H1 (cell line): Measurements from ENCODE around the gene ALK. TPM values are rescaled to one million over a fixed set of nuclear protein-coding genes. Genes with fewer than 3 reads are reported as not detected.

Experiments used
- CTCF ChIA-PET: fragments of 300-600 bp; sonication (Branson Sonifier 250); formaldehyde crosslinking; loops from one replicate; lab custom pipeline; 2021; ENCODE audit not compliant: partially characterized antibody; lab: Charles Lee
- POLR2A ChIA-PET: fragments of 300-600 bp; sonication (Branson Sonifier 250); formaldehyde crosslinking; loops from one replicate; lab custom pipeline; 2021; ENCODE audit warnings: inconsistent platforms; ENCODE audit not compliant: partially characterized antibody; lab: Charles Lee
- DNase-seq, 2 experiments: peaks; one replicate each; pipeline versions ENCODE4 v3.0.0 to v3.0.0-alpha.2; 2010 to 2022; ENCODE audit warnings: low spot score in 2 of 2, low read depth in 1 of 2, mixed read lengths in 1 of 2
- FAIRE-seq: peaks from 2 replicates; lab custom pipeline; 2011; peaks lifted over from hg19 to GRCh38; lab: Jason Lieb, UNC
- H2AFZ ChIP-seq: 2 replicates; pipeline ENCODE4 v1.8.1; 2012; ENCODE audit warnings: low read length, inconsistent platforms
- H2AK5ac ChIP-seq: 2 replicates; pipeline ENCODE4 v1.6.1; 2013; ENCODE audit warnings: low read depth, low read length
- H2BK120ac ChIP-seq: replicated peaks from 2 replicates; pipeline ENCODE3; 2013; ENCODE audit warnings: low read depth, low read length, inconsistent platforms
- H2BK12ac ChIP-seq: 2 replicates; pipeline ENCODE4 v1.6.1; 2013; ENCODE audit warnings: low read depth, low read length
- H2BK15ac ChIP-seq: 2 replicates; pipeline ENCODE4 v1.6.1; 2013; ENCODE audit warnings: low read length
- H2BK20ac ChIP-seq: 2 replicates; pipeline ENCODE4 v1.6.1; 2013; ENCODE audit warnings: low read length
- H2BK5ac ChIP-seq: 2 replicates; pipeline ENCODE4 v1.6.1; 2013; ENCODE audit warnings: low read depth, low read length
- H3K14ac ChIP-seq: 2 replicates; pipeline ENCODE4 v1.6.1; 2013; ENCODE audit warnings: inconsistent platforms; ENCODE audit not compliant: insufficient read length
- H3K18ac ChIP-seq: 2 replicates; pipeline ENCODE4 v1.6.1; 2013; ENCODE audit warnings: low read length; ENCODE audit errors: extremely low read depth
- H3K23ac ChIP-seq: 2 replicates; pipeline ENCODE4 v1.6.1; 2013; ENCODE audit warnings: inconsistent platforms; ENCODE audit not compliant: insufficient read length
- H3K23me2 ChIP-seq: 2 replicates; pipeline ENCODE4 v1.6.1; 2013; ENCODE audit warnings: low read depth, low read length
- H3K27ac ChIP-seq: 2 replicates; pipeline ENCODE4 v1.6.1; 2011; ENCODE audit warnings: low read depth, low read length, inconsistent platforms
- H3K27me3 ChIP-seq, 4 experiments: replicated peaks in 1 of 4; 1 replicate in 1 of 4; 2 replicates in 3 of 4; pipeline versions ENCODE4 v1.6.1 to v1.8.1; 2011 to 2013; ENCODE audit warnings: low read length in 3 of 4, mild to moderate bottlenecking in 3 of 4, inconsistent platforms in 2 of 4, mixed read lengths in 2 of 4, moderate library complexity in 1 of 4; ENCODE audit not compliant: control insufficient read depth in 3 of 4, insufficient read depth in 3 of 4; ENCODE audit errors: extremely low read depth in 1 of 4
- H3K36me3 ChIP-seq, 4 experiments: 2 replicates each; pipeline versions ENCODE4 v1.6.1 to v1.8.1; 2011 to 2013; ENCODE audit warnings: mild to moderate bottlenecking in 4 of 4, low read length in 3 of 4, moderate library complexity in 2 of 4, control low read depth in 1 of 4, inconsistent platforms in 1 of 4; ENCODE audit not compliant: insufficient read depth in 4 of 4, control insufficient read depth in 2 of 4
- H3K4ac ChIP-seq: replicated peaks from 2 replicates; pipeline ENCODE3; 2013; ENCODE audit warnings: low read length, low read depth, mixed read lengths, inconsistent platforms; ENCODE audit not compliant: insufficient read length
- H3K4me1 ChIP-seq, 4 experiments: replicated peaks in 1 of 4; 1 replicate in 1 of 4; 2 replicates in 3 of 4; pipeline versions ENCODE4 v1.6.1 to v1.8.1; 2011 to 2013; ENCODE audit warnings: low read length in 3 of 4, inconsistent platforms in 2 of 4, mixed read lengths in 1 of 4; ENCODE audit not compliant: insufficient read depth in 4 of 4, control insufficient read depth in 3 of 4
- H3K4me2 ChIP-seq, 2 experiments: 2 replicates each; pipeline versions ENCODE4 v1.6.1 to v1.8.1; 2011 to 2013; ENCODE audit warnings: low read depth in 2 of 2, low read length in 2 of 2, control low read depth in 1 of 2, inconsistent platforms in 1 of 2, mild to moderate bottlenecking in 1 of 2; ENCODE audit not compliant: insufficient read depth in 1 of 2
- H3K4me3 ChIP-seq, 4 experiments: fragments of 200-600, 300-600 bp in 1 of 4; sonication (generic), shearing (Covaris generic), sonication (Bioruptor Twin) in 1 of 4; 2 replicates each; pipeline versions ENCODE4 v1.5.1 to v1.8.1; 2011 to 2016; ENCODE audit warnings: low read length in 4 of 4, low read depth in 3 of 4, control low read depth in 2 of 4, inconsistent platforms in 2 of 4, mild to moderate bottlenecking in 2 of 4, mixed read lengths in 1 of 4, moderate library complexity in 1 of 4; ENCODE audit not compliant: insufficient read depth in 2 of 4; ENCODE audit errors: extremely low read depth in 1 of 4
- H3K56ac ChIP-seq: replicated peaks from 2 replicates; pipeline ENCODE3; 2013; ENCODE audit warnings: low read depth, mild to moderate bottlenecking, mixed read lengths, low read length, inconsistent platforms; ENCODE audit not compliant: insufficient read length
- H3K79me1 ChIP-seq: 2 replicates; pipeline ENCODE4 v1.6.1; 2013; ENCODE audit warnings: low read depth, low read length, control low read depth
- H3K79me2 ChIP-seq, 2 experiments: 2 replicates each; pipeline versions ENCODE4 v1.6.1 to v1.8.1; 2012 to 2013; ENCODE audit warnings: low read length in 2 of 2, mild to moderate bottlenecking in 2 of 2, inconsistent platforms in 1 of 2; ENCODE audit not compliant: insufficient read depth in 2 of 2, control insufficient read depth in 1 of 2
- H3K9ac ChIP-seq, 4 experiments: replicated peaks in 1 of 4; 1 replicate in 1 of 4; 2 replicates in 3 of 4; pipeline versions ENCODE4 v1.6.1 to v1.8.1; 2011 to 2013; ENCODE audit warnings: low read depth in 3 of 4, low read length in 3 of 4, control low read depth in 2 of 4, mild to moderate bottlenecking in 2 of 4, moderate library complexity in 2 of 4, inconsistent platforms in 1 of 4; ENCODE audit errors: extremely low read depth in 1 of 4
- H3K9me3 ChIP-seq, 2 experiments: 2 replicates each; pipeline versions ENCODE4 v1.6.1 to v1.8.1; 2012 to 2013; ENCODE audit warnings: mild to moderate bottlenecking in 2 of 2, moderate library complexity in 2 of 2, control low read depth in 1 of 2, inconsistent platforms in 1 of 2, low read depth in 1 of 2, low read length in 1 of 2, mixed read lengths in 1 of 2; ENCODE audit not compliant: insufficient read depth in 2 of 2
- H4K20me1 ChIP-seq, 2 experiments: replicated peaks in 1 of 2; 2 replicates each; pipeline versions ENCODE3 to v1.8.1; 2011 to 2013; ENCODE audit warnings: inconsistent platforms in 2 of 2, low read length in 2 of 2, mild to moderate bottlenecking in 1 of 2; ENCODE audit not compliant: insufficient read depth in 2 of 2, control insufficient read depth in 1 of 2
- H4K5ac ChIP-seq: 2 replicates; pipeline ENCODE4 v1.6.1; 2013; ENCODE audit warnings: low read length, low read depth, mixed read lengths, inconsistent platforms; ENCODE audit not compliant: insufficient read length
- H4K8ac ChIP-seq: 2 replicates; pipeline ENCODE4 v1.8.0; 2013; ENCODE audit warnings: mild to moderate bottlenecking, moderate library complexity, low read length, inconsistent platforms; ENCODE audit not compliant: insufficient read depth; ENCODE audit errors: extremely low read depth
- H4K91ac ChIP-seq: replicated peaks from 2 replicates; pipeline ENCODE3; 2013; ENCODE audit warnings: low read length, mixed read lengths, inconsistent platforms; ENCODE audit not compliant: insufficient read length
- CBX8 ChIP-seq: fragments of 300-800, 300-1000 bp; sonication (generic); IDR thresholded peaks from 2 replicates; pipeline ENCODE4 v1.7.1; 2016; ENCODE audit warnings: low read depth, low read length, borderline replicate concordance
- KDM1A ChIP-seq: fragments of 200-600, 300-600 bp; sonication (generic); IDR thresholded peaks from 2 replicates; pipeline ENCODE4 v1.7.1; 2016; ENCODE audit warnings: mild to moderate bottlenecking, low read length, borderline replicate concordance
- KDM5A ChIP-seq: fragments of 200-600 bp; IDR thresholded peaks from 2 replicates; pipeline ENCODE4 v1.7.1; 2012; ENCODE audit warnings: mild to moderate bottlenecking, low read length, inconsistent platforms, mixed read lengths
- SIN3A ChIP-seq, 2 experiments: IDR thresholded peaks in 1 of 2; conservative IDR thresholded peaks in 1 of 2; 2 replicates each; pipeline ENCODE4 v1.6.1; 2011 to 2012; ENCODE audit warnings: low read length in 2 of 2, improper control_type of control experiment in 1 of 2, low read depth in 1 of 2, mild to moderate bottlenecking in 1 of 2
- WGBS, 2 experiments: shearing (Covaris generic) in 1 of 2; methylation state at CpG; one replicate each; pipeline versions ENCODE4 v1.1.6 to v1.1.7; 2013 to 2015; ENCODE audit warnings: low lambda C conversion rate in 2 of 2, mixed read lengths in 2 of 2, inconsistent platforms in 1 of 2, low coverage in 1 of 2, missing lambda C conversion rate in 1 of 2; ENCODE audit not compliant: insufficient replicate concordance in 2 of 2, insufficient coverage in 1 of 2, insufficient read length in 1 of 2; ENCODE audit errors: extremely low coverage in 1 of 2, missing lambda C conversion rate in 1 of 2; 5-methylcytosine and 5-hydroxymethylcytosine counted together
- polyA plus RNA-seq, 7 experiments: library from polyadenylated mRNA; depleted of rRNA in 3 of 7; stranded (reverse) in 5 of 7; unstranded in 2 of 7; fragments of >200 nt in 5 of 7; fragments of 200-250 nt in 2 of 7; gene quantifications; 1 replicate in 5 of 7; 2 replicates in 1 of 7; 4 replicates in 1 of 7; pipeline versions ENCODE4 v1.2.1 to v1.2.3, GENCODE V29; 2011 to 2013; ENCODE audit warnings: missing spikeins in 2 of 7, mixed read lengths in 2 of 7
- total RNA-seq: library from RNA; stranded (reverse); fragmentation: NEBNext Ultra II Directional; extraction: Animal tissue kit (Norgen Biotek cat#: 25700); gene quantifications from 2 replicates; pipeline ENCODE4 v1.2.1, GENCODE V29; 2021
- TF ChIP-seq, protein P1 (sequence below), 3 experiments: IDR thresholded peaks; 1 replicate in 2 of 3; 2 replicates in 1 of 3; pipeline versions ENCODE4 v1.5.1 to v1.6.1; 2011; ENCODE audit warnings: low read length in 3 of 3, mild to moderate bottlenecking in 3 of 3, inconsistent platforms in 2 of 3, low read depth in 1 of 3, moderate library complexity in 1 of 3; ENCODE audit not compliant: insufficient read depth in 1 of 3; ENCODE audit errors: control extremely low read depth in 1 of 3
- TF ChIP-seq, protein P2 (sequence below): IDR thresholded peaks from 2 replicates; pipeline ENCODE4 v1.6.1; 2012; ENCODE audit warnings: inconsistent platforms

ALK gene
- total and polyA plus RNA-seq, 2 of the 8 experiments (the other 6 are each of a cell fraction or from before 2014, with no cell fraction given), result 0.02 to 0.09 TPM

DNA sequence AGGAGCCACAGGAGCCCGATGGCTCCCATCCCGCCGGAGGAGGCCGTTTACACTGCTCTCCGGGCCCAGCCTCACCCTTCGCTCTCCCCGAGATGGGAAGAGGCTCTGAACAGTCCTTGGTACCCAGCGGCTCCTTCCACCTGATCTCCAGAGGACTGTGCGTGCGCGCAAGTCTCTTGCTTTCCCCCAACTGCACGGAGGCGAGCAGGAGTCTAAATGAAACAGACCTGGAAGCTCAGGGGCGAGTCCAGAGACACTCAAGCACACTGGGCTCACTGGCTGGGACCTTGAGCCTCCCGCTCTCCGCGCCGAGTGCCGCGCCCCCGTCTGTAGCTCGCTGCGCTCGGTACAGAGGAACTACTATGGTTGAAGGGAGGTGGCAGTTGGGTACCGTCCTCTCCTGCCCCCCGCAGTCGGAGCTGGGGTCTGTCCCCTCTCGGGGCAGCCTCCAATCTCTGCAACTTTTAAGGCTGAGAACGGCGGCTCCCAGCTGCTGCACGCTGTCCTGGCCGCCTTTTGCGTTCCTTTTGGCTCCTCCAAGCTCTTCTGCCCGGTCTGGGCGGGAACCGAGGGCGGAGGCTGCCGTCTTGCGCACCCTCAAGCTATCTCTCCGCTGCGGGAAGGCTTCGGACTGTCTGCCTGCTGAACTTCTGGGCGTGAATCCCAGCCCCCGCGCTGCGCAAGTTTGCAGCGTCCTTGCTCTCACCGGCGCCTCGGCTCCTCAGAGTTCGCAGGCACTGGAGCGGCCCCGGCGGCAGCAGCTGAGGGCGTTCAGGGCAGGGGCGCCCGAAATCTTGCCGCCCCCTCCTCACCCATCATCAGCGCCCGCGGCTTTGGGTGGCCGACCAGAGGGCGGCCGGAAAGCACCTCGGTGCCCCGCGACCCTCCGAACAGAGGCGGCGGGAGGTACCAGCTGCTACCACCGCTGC is 491 bp downstream of the ALK start:
- Histone ChIP-seq H3K79me2 (no peaks in the 10 kb centered on the region), H3K9ac (no peak overlapping the region), H2BK120ac (no peak overlapping the region), H3K23ac (no peak overlapping the region), H3K4me3 (peak overlapping the region; percentile 39 to 66 (median 59)), H3K4ac (no peak overlapping the region), H4K20me1 (peaks cover 4 to 8% of the 10 kb centered on the region in 2 experiments), H2BK5ac (no peak overlapping the region), H3K18ac (no peak overlapping the region), H3K27me3 (peaks cover 20 to 33% (median 30%) of the 10 kb centered on the region in 4 experiments), H3K79me1 (no peaks in the 10 kb centered on the region), H2BK20ac (no peak overlapping the region), H2AK5ac (no peak overlapping the region), H2BK12ac (no peak overlapping the region), H3K4me1 (peaks cover 3 to 18% (median 6%) of the 10 kb centered on the region in 4 experiments; a peak in 6 of 7 replicates), H2AFZ (peak overlapping the region; percentile 18; the same call in 1 of the 2 replicates), H4K5ac (no peak overlapping the region), H4K8ac (peak overlapping the region; percentile 69; the same call in 1 of the 2 replicates), H3K27ac (no peak overlapping the region), H2BK15ac (no peak overlapping the region), H3K9me3 (no peaks in the 10 kb centered on the region), H4K91ac (no peak overlapping the region), H3K23me2 (peaks cover 17% of the 10 kb centered on the region), H3K56ac (no peak overlapping the region), H3K14ac (no peak overlapping the region), H3K36me3 (no peaks in the 10 kb centered on the region), H3K4me2 (peak overlapping the region; percentile 88 to 97)
- WGBS, 2 experiments, result 2% methylated on average over 52 of the region's 71 CpGs; no CpG with 5 or more reads in 1 of the 2 experiments
- POLR2A ChIA-PET, result interaction anchor here (0.9 to 1.7 kb wide), 3 partner anchors 13 to 110 kb away, joined by 3 to 6 read pairs (median 3); no protein-coding TSS in a partner anchor
- CTCF ChIA-PET, result interaction anchor here (0.6 to 10.7 kb wide), 21 partner anchors 8 to 681 kb away, joined by 3 to 196 read pairs (median 4); no protein-coding TSS in a partner anchor
- DNase-seq, result peak in 1 of 2 experiments; percentile 87
- no peak for FAIRE-seq
- TF ChIP-seq KDM1A (no peak), CBX8 (no peak), SIN3A (conservative IDR thresholded peaks at IDR 0.05 in 1 of 2, IDR thresholded peaks at IDR 0.05 in 1 of 2; ENCODE audit: low read depth in 1 of 2, low read length in 2 of 2) (0 out of 4 replicates have a peak, but pooled peaks of 1 of the 2 experiments have one; percentile 14), KDM5A (no peak)
- TF ChIP-seq, protein P1, sequence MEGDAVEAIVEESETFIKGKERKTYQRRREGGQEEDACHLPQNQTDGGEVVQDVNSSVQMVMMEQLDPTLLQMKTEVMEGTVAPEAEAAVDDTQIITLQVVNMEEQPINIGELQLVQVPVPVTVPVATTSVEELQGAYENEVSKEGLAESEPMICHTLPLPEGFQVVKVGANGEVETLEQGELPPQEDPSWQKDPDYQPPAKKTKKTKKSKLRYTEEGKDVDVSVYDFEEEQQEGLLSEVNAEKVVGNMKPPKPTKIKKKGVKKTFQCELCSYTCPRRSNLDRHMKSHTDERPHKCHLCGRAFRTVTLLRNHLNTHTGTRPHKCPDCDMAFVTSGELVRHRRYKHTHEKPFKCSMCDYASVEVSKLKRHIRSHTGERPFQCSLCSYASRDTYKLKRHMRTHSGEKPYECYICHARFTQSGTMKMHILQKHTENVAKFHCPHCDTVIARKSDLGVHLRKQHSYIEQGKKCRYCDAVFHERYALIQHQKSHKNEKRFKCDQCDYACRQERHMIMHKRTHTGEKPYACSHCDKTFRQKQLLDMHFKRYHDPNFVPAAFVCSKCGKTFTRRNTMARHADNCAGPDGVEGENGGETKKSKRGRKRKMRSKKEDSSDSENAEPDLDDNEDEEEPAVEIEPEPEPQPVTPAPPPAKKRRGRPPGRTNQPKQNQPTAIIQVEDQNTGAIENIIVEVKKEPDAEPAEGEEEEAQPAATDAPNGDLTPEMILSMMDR (IDR thresholded peaks at IDR 0.05; ENCODE audit: control extremely low read depth in 1 of 3, insufficient read depth in 1 of 3, low read depth in 1 of 3, low read length in 3 of 3), result no peak
- TF ChIP-seq, protein P2, sequence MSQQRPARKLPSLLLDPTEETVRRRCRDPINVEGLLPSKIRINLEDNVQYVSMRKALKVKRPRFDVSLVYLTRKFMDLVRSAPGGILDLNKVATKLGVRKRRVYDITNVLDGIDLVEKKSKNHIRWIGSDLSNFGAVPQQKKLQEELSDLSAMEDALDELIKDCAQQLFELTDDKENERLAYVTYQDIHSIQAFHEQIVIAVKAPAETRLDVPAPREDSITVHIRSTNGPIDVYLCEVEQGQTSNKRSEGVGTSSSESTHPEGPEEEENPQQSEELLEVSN, result peak; percentile 17; the same call in 1 of the 2 replicates
